Panc1 (cell line): ENCODE results near the gene GLT8D2. TPM values are rescaled to one million over a fixed set of nuclear protein-coding genes. Genes with fewer than 3 reads are reported as not detected.

Experiments used
- ATAC-seq: fragments of 200-7000 bp; cut with Tn5 transposase; 2 replicates; pipeline ENCODE4 v1.9.1; 2020; ENCODE audit warnings: mild to moderate bottlenecking, moderate library complexity
- BruUV-seq: library from RNA; stranded (reverse); fragments of 400-500 nt; replicated peaks from 2 replicates; lab custom pipeline; 2021; lab: Mats Ljungman, UMichigan
- CTCF ChIA-PET: fragments of 300-600 bp; sonication (Branson Sonifier 250); formaldehyde crosslinking; loops from one replicate; lab custom pipeline; 2022; ENCODE audit warnings: antibody characterized with exemption; lab: Charles Lee
- POLR2A ChIA-PET: fragments of 300-600 bp; sonication (Branson Sonifier 250); formaldehyde crosslinking; loops from one replicate; lab custom pipeline; 2022; ENCODE audit warnings: antibody characterized with exemption; lab: Charles Lee
- DNase-seq: peaks from one replicate; pipeline ENCODE4 v3.0.0-alpha.2; 2010; ENCODE audit warnings: low read depth, low spot score
- H3K27ac ChIP-seq: 2 replicates; pipeline ENCODE4 v1.5.1; 2011; ENCODE audit warnings: mild to moderate bottlenecking, low read length, inconsistent platforms
- H3K27me3 ChIP-seq: fragments of 200-500 bp; sonication (Bioruptor generic); 2 replicates; pipeline ENCODE4 v1.6.0; 2014; ENCODE audit warnings: low read length, inconsistent platforms; ENCODE audit not compliant: control insufficient read depth, insufficient read depth
- H3K36me3 ChIP-seq: fragments of 200-500 bp; sonication (Bioruptor generic); 2 replicates; pipeline ENCODE4 v1.5.1; 2014; ENCODE audit warnings: inconsistent platforms, mild to moderate bottlenecking, low read length, moderate library complexity; ENCODE audit not compliant: control insufficient read depth, insufficient read depth
- H3K4me1 ChIP-seq: 2 replicates; pipeline ENCODE4 v1.5.1; 2011; ENCODE audit warnings: inconsistent platforms, mild to moderate bottlenecking, low read length, moderate library complexity; ENCODE audit not compliant: control insufficient read depth, insufficient read depth
- H3K4me3 ChIP-seq, 2 experiments: 2 replicates each; pipeline ENCODE4 v1.5.1; 2011 to 2012; ENCODE audit warnings: low read depth in 2 of 2, low read length in 2 of 2, mild to moderate bottlenecking in 2 of 2, inconsistent platforms in 1 of 2, moderate library complexity in 1 of 2
- H3K9me3 ChIP-seq: fragments of 200-500 bp; sonication (Bioruptor generic); 2 replicates; pipeline ENCODE4 v1.5.1; 2014; ENCODE audit warnings: low read depth, mild to moderate bottlenecking, inconsistent platforms, low read length, moderate library complexity; ENCODE audit not compliant: control insufficient read depth, insufficient read depth
- POLR2AphosphoS5 ChIP-seq: IDR thresholded peaks from 2 replicates; pipeline ENCODE4 v1.6.1; 2012; ENCODE audit warnings: mild to moderate bottlenecking, low read depth, low read length, moderate library complexity
- SIN3A ChIP-seq: IDR thresholded peaks from 2 replicates; pipeline ENCODE4 v1.6.1; 2012; ENCODE audit warnings: low read depth, mild to moderate bottlenecking, low read length, moderate library complexity, borderline replicate concordance; ENCODE audit not compliant: insufficient read depth
- TCF7L2 ChIP-seq: IDR thresholded peaks from 2 replicates; pipeline ENCODE4 v1.6.1; 2011; ENCODE audit warnings: mild to moderate bottlenecking, low read depth, low read length, inconsistent platforms
- in situ Hi-C: cut with HindIII; loops from 2 replicates; pipeline ENCODE4 v1.10.0; 2016; ENCODE audit warnings: low sequenced_read_pairs, low pct_unique_long_range_greater_than_20kb
- intact Hi-C: fragments of 100-400 bp; cut with micrococcal nuclease; formaldehyde crosslinking; loops from one replicate; pipeline ENCODE4 v1.10.0; 2022; ENCODE audit not compliant: unreplicated experiment
- total RNA-seq: library from RNA; stranded (reverse); gene quantifications from one replicate; pipeline ENCODE4 v1.2.1, GENCODE V29; 2021; ENCODE audit not compliant: unreplicated experiment
- TF ChIP-seq, protein P1 (sequence below): fragments of 450-650 bp; IDR thresholded peaks from 2 replicates; pipeline ENCODE4 v1.5.1; 2017; ENCODE audit warnings: mild to moderate bottlenecking
- TF ChIP-seq, protein P2 (sequence below), 2 experiments: IDR thresholded peaks; 2 replicates each; pipeline ENCODE4 v1.6.1; 2011 to 2012; ENCODE audit warnings: low read depth in 2 of 2, control low read depth in 1 of 2, low read length in 1 of 2, mild to moderate bottlenecking in 1 of 2, moderate library complexity in 1 of 2; ENCODE audit not compliant: insufficient read depth in 1 of 2

GLT8D2 gene
- total RNA-seq, 1 experiment from 2014 or later, result 0.54 TPM

DNA sequence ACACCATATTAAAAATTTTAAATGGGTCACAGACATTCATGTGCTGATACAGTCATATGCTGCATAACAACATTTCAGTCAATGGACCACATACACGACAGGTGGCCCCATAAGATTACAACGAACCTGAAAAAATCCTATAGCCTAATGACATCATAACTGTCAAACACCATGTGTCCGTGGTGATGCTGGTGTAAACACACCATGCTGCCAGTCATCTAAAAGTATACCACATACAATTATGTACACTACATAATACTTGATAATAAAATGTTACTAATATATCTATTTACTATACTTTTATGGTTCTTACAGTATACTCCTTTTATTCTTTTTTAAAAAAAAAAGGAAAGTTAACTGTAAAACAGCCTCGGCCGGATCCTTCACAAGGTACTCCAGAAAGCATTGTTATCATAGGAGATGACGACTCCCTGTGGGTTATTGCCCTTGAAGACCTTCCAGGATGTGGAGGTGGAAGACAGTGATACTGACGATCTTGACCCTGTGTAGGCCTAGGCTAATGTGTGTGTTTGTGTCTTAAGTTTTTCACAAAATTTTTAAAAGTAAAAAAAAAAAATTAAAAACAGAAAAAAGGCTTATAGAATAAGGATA lies 89.3 kb downstream of the GLT8D2 start:
- H3K27ac ChIP-seq, result no peak overlapping the region
- in situ Hi-C loops, result no loop called here
- intact Hi-C loops, result no loop called here
- H3K4me3 ChIP-seq, result no peak overlapping the region
- BruUV-seq, result no TSS peak
- H3K27me3 ChIP-seq, result no peaks in the 10 kb centered on the region
- CTCF ChIA-PET, result no interaction called here
- DNase-seq (no peak), ATAC-seq (no peak)
- no peaks in the 10 kb centered on the region for H3K9me3 ChIP-seq
- POLR2A ChIA-PET, result interaction anchor here (0.7 kb wide), 1 partner anchor 9 kb away, joined by 4 read pairs; no protein-coding TSS in a partner anchor
- no peaks in the 10 kb centered on the region; the same call in 1 of the 2 replicates for H3K36me3 ChIP-seq
- TF ChIP-seq SIN3A, result no peak
- TF ChIP-seq POLR2AphosphoS5, result no peak
- no peak for TF ChIP-seq TCF7L2
- TF ChIP-seq, protein P1, sequence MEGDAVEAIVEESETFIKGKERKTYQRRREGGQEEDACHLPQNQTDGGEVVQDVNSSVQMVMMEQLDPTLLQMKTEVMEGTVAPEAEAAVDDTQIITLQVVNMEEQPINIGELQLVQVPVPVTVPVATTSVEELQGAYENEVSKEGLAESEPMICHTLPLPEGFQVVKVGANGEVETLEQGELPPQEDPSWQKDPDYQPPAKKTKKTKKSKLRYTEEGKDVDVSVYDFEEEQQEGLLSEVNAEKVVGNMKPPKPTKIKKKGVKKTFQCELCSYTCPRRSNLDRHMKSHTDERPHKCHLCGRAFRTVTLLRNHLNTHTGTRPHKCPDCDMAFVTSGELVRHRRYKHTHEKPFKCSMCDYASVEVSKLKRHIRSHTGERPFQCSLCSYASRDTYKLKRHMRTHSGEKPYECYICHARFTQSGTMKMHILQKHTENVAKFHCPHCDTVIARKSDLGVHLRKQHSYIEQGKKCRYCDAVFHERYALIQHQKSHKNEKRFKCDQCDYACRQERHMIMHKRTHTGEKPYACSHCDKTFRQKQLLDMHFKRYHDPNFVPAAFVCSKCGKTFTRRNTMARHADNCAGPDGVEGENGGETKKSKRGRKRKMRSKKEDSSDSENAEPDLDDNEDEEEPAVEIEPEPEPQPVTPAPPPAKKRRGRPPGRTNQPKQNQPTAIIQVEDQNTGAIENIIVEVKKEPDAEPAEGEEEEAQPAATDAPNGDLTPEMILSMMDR, result no peak
- TF ChIP-seq, protein P2, sequence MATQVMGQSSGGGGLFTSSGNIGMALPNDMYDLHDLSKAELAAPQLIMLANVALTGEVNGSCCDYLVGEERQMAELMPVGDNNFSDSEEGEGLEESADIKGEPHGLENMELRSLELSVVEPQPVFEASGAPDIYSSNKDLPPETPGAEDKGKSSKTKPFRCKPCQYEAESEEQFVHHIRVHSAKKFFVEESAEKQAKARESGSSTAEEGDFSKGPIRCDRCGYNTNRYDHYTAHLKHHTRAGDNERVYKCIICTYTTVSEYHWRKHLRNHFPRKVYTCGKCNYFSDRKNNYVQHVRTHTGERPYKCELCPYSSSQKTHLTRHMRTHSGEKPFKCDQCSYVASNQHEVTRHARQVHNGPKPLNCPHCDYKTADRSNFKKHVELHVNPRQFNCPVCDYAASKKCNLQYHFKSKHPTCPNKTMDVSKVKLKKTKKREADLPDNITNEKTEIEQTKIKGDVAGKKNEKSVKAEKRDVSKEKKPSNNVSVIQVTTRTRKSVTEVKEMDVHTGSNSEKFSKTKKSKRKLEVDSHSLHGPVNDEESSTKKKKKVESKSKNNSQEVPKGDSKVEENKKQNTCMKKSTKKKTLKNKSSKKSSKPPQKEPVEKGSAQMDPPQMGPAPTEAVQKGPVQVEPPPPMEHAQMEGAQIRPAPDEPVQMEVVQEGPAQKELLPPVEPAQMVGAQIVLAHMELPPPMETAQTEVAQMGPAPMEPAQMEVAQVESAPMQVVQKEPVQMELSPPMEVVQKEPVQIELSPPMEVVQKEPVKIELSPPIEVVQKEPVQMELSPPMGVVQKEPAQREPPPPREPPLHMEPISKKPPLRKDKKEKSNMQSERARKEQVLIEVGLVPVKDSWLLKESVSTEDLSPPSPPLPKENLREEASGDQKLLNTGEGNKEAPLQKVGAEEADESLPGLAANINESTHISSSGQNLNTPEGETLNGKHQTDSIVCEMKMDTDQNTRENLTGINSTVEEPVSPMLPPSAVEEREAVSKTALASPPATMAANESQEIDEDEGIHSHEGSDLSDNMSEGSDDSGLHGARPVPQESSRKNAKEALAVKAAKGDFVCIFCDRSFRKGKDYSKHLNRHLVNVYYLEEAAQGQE (IDR thresholded peaks at IDR 0.05; ENCODE audit: insufficient read depth in 1 of 2, low read depth in 2 of 2, low read length in 1 of 2), result no peak
- peaks cover 24% of the 10 kb centered on the region for H3K4me1 ChIP-seq

DNA sequence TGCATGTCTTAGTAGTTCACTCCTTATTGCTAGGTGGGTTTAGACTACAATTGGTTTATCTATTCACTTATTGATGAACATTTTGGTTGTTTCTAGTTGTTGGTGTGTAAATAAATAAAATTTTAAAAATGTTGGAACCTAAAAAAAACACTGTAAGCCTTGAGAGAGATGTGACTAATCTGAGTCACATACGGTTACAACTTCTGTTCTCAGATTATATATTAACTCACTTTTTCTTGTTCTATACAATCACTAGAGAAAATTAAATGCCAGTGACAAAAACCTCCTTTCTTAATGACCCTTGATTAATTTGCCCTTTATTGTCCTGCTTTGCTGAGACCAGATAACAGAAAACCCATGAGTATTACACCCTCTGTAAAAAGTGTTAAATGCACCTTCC lies 91.4 kb downstream of the GLT8D2 start:
- peaks cover 20% of the 10 kb centered on the region for H3K4me1 ChIP-seq
- no peak for DNase-seq
- H3K36me3 ChIP-seq, result peaks cover 8% of the 10 kb centered on the region
- BruUV-seq, result no TSS peak
- H3K27me3 ChIP-seq, result no peaks in the 10 kb centered on the region
- in situ Hi-C loops, result no loop called here
- TF ChIP-seq, protein P2 (IDR thresholded peaks at IDR 0.05; ENCODE audit: insufficient read depth in 1 of 2, low read depth in 2 of 2, low read length in 1 of 2), result no peak
- TF ChIP-seq SIN3A (no peak), TCF7L2 (no peak), POLR2AphosphoS5 (no peak)
- TF ChIP-seq, protein P1, result no peak
- no peak for ATAC-seq
- no peaks in the 10 kb centered on the region for H3K9me3 ChIP-seq
- intact Hi-C loops, result no loop called here
- CTCF ChIA-PET, result no interaction called here
- POLR2A ChIA-PET, result no interaction called here
- H3K27ac ChIP-seq, result peak overlapping the region; percentile 62
- no peak overlapping the region for H3K4me3 ChIP-seq
